Stomach (tissue), 9 donors: ENCODE data around the gene SLC15A3. TPM values are rescaled to one million over a fixed set of nuclear protein-coding genes. Genes with fewer than 3 reads are reported as not detected.

ENCODE experiments used
- DNase-seq, 2 donors: peaks; one replicate each; pipeline versions ENCODE4 v3.0.0 to v3.0.0-alpha.2; 2013 to 2019
- H3K27ac ChIP-seq, 5 donors: fragments of 200-600 bp in 4 of 5; sonication (generic) in 4 of 5; one replicate each; pipeline ENCODE4 v1.5.1; 2013 to 2019; ENCODE audit warnings: mild to moderate bottlenecking in 1 of 5, moderate library complexity in 1 of 5
- H3K27me3 ChIP-seq, 3 donors: fragments of 200-600 bp; sonication (generic); one replicate each; pipeline ENCODE4 v1.5.1; 2017 to 2019; ENCODE audit warnings: mixed run types in 1 of 3
- H3K36me3 ChIP-seq, 4 donors: fragments of 200-600 bp; sonication (generic); 1 replicate in 3 of 4; 2 replicates in 1 of 4; pipeline ENCODE4 v1.5.1; 2016 to 2019
- H3K4me1 ChIP-seq, 4 donors: fragments of 200-600 bp; sonication (generic); one replicate each; pipeline ENCODE4 v1.5.1; 2016 to 2019
- H3K4me3 ChIP-seq, 4 donors: fragments of 200-600 bp; sonication (generic) in 3 of 4; one replicate each; pipeline ENCODE4 v1.5.1; 2016 to 2019; ENCODE audit warnings: mild to moderate bottlenecking in 1 of 4
- H3K9me3 ChIP-seq, 4 donors: fragments of 200-600 bp; sonication (generic); one replicate each; pipeline ENCODE4 v1.5.1; 2016 to 2019
- CTCF ChIP-seq, 7 experiments: fragments of 450-650 bp in 4 of 7; fragments of 200-600 bp in 3 of 7; sonication (generic) in 3 of 7; IDR thresholded peaks; one replicate each; pipeline ENCODE4 v1.5.1; 2016 to 2019; ENCODE audit warnings: antibody characterized with exemption in 7 of 7, control low read depth in 2 of 7, mild to moderate bottlenecking in 1 of 7
- EP300 ChIP-seq: sonication (generic); formaldehyde crosslinking; IDR thresholded peaks from one replicate; pipeline ENCODE4 v1.6.1; 2017; ENCODE audit warnings: antibody characterized with exemption
- POLR2A ChIP-seq, 4 donors: fragments of 450-650 bp; IDR thresholded peaks; one replicate each; pipeline ENCODE4 v1.6.1; 2016; ENCODE audit warnings: antibody characterized with exemption in 4 of 4, control low read depth in 2 of 4, mild to moderate bottlenecking in 1 of 4, moderate library complexity in 1 of 4
- POLR2AphosphoS5 ChIP-seq, 3 donors: sonication (generic); formaldehyde crosslinking; IDR thresholded peaks; one replicate each; pipeline ENCODE4 v1.6.1; 2016; ENCODE audit warnings: antibody characterized with exemption in 3 of 3
- WGBS, 5 donors: extraction: QIAGEN DNeasy Blood & Tissue Kit in 3 of 5; methylation state at CpG; one replicate each; pipeline versions ENCODE4 v1.1.5 to v1.1.7; 2013 to 2018; 5-methylcytosine and 5-hydroxymethylcytosine counted together
- intact Hi-C: fragments of 100-400 bp; cut with DNase I; formaldehyde crosslinking; loops from one replicate; pipeline ENCODE4 v1.15.1; 2023; ENCODE audit warnings: low total_unique reads
- polyA plus RNA-seq, 3 donors: library from polyadenylated mRNA; stranded (reverse); fragments of 200-250 nt; gene quantifications; one replicate each; pipeline ENCODE4 v1.2.3, GENCODE V29; 2013
- total RNA-seq, 5 donors: library from RNA; depleted of rRNA; stranded (reverse); fragments of >200 nt; gene quantifications; one replicate each; pipeline versions ENCODE4 v1.1.0 to v1.2.3, GENCODE V29; 2014 to 2016
- donor health status: healthy with polysubstance abuse.
- donor health status: Bipolar disorder and iron deficiency.
- donor health status: healthy.

Gene SLC15A3
- total and polyA plus RNA-seq, 8 donors = 7.9 to 33.6 (median 20.7) TPM

GRCh38 chr11:60925868-60926267 is 26.1 kb downstream of the SLC15A3 start:
- H3K9me3 ChIP-seq = no peaks in the 10 kb centered on the region
- 29 to 64% (median 47%) methylated on average over 6 of the region's 6 CpGs for WGBS, 5 donors
- TF ChIP-seq POLR2A (IDR thresholded peaks at IDR 0.05) (no peak), POLR2AphosphoS5 (IDR thresholded peaks at IDR 0.05) (no peak), EP300 (no peak), CTCF (IDR thresholded peaks at IDR 0.05) (no peak)
- no peak overlapping the region for H3K27ac ChIP-seq
- H3K27me3 ChIP-seq = peaks cover 0 to 25% (median 14%) of the 10 kb centered on the region in 3 donors
- H3K36me3 ChIP-seq = peaks cover 22 to 52% (median 33%) of the 10 kb centered on the region in 4 donors
- peak overlapping the region in 1 of 4 donors; percentile 86 for H3K4me3 ChIP-seq
- intact Hi-C loops = no loop called here
- H3K4me1 ChIP-seq = peaks cover 18 to 50% (median 44%) of the 10 kb centered on the region in 4 donors
- no peak for DNase-seq

- Histone ChIP-seq H3K27ac (peak overlapping the region in 3 of 5 donors; percentile 70 to 74 (median 72)), H3K4me3 (peak overlapping the region; percentile 61 to 86 (median 72)), H3K27me3 (peaks cover 0 to 25% (median 14%) of the 10 kb centered on the region in 3 donors), H3K36me3 (peaks cover 29 to 52% (median 34%) of the 10 kb centered on the region in 4 donors), H3K9me3 (no peaks in the 10 kb centered on the region), H3K4me1 (peaks cover 18 to 51% (median 46%) of the 10 kb centered on the region in 4 donors)
- WGBS, 5 donors = 4 to 9% (median 4%) methylated on average over 11 to 35 of the region's 35 CpGs
- peak in 1 of 2 donors; percentile 52 for DNase-seq
- no peak for TF ChIP-seq CTCF (IDR thresholded peaks at IDR 0.05)
- no peak for TF ChIP-seq POLR2AphosphoS5 (IDR thresholded peaks at IDR 0.05)
- TF ChIP-seq POLR2A (IDR thresholded peaks at IDR 0.05) = no peak
- no peak for TF ChIP-seq EP300
- intact Hi-C loops = loop anchor here (5.0 kb wide), 1 partner anchor 197 kb away; no protein-coding TSS in a partner anchor
Observed at GRCh38 chr11:60924906-60925853, 26.8 kb downstream of the SLC15A3 start.

GRCh38 chr11:60924110-60924905 is 27.7 kb downstream of the SLC15A3 start, which contains the start of gene TMEM132A:
Gene TMEM132A, plus strand, starts transcription at chr11:60924460. Its CDS starts 174 bp downstream, at chr11:60924634.
- H3K4me3 ChIP-seq = peak within 1 kb of the TSS; percentile 61 to 86 (median 72)
- H3K36me3 ChIP-seq = peaks cover 33 to 52% (median 41%) of the 10 kb centered on the region in 4 donors
- DNase-seq = peak; percentile 82 to 91
- intact Hi-C loops = loop anchor here (5.0 kb wide), 1 partner anchor 198 kb away; no protein-coding TSS in a partner anchor
- TF ChIP-seq CTCF (IDR thresholded peaks at IDR 0.05) = no peak
- TF ChIP-seq POLR2A (IDR thresholded peaks at IDR 0.05) = no peak
- TF ChIP-seq POLR2AphosphoS5 (IDR thresholded peaks at IDR 0.05) = peak in 2 of 3 donors; percentile 50 to 70
- H3K27me3 ChIP-seq = peaks cover 0 to 25% (median 14%) of the 10 kb centered on the region in 3 donors
- peak within 1 kb of the TSS; percentile 13 to 74 (median 70) for H3K27ac ChIP-seq
- H3K4me1 ChIP-seq = peaks cover 18 to 60% (median 54%) of the 10 kb centered on the region in 4 donors
- H3K9me3 ChIP-seq = no peaks in the 10 kb centered on the region
- 0 to 3% (median 1%) methylated on average over 20 to 69 of the region's 69 CpGs for WGBS, 5 donors

DNA sequence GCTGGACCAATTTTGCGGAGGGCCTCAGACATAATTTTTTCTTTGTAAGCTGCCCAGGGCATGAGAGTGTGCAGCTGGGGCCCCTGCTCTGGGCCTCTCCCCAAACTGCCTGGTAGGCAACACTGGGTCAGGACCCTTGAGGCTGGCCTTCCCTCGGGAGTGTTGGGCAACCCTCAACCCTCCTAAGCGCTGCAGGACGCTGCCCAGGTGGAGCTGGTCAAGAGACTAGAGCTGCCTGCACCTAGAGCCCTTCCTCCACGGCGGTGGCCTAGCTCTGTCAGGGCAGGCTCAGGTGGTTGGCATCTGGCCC is 28.2 kb downstream of the SLC15A3 start:
- no peak for TF ChIP-seq EP300
- no peak for TF ChIP-seq POLR2AphosphoS5 (IDR thresholded peaks at IDR 0.05)
- no peak for TF ChIP-seq CTCF (IDR thresholded peaks at IDR 0.05)
- no peak for TF ChIP-seq POLR2A (IDR thresholded peaks at IDR 0.05)
- intact Hi-C loops = loop anchor here (5.0 kb wide), 1 partner anchor 199 kb away; no protein-coding TSS in a partner anchor
- Histone ChIP-seq H3K4me3 (peak overlapping the region; percentile 61 to 86 (median 72)), H3K27me3 (peaks cover 0 to 25% (median 14%) of the 10 kb centered on the region in 3 donors), H3K4me1 (peaks cover 18 to 65% (median 59%) of the 10 kb centered on the region in 4 donors), H3K27ac (peak overlapping the region in 4 of 5 donors; percentile 16 to 74 (median 71)), H3K36me3 (peaks cover 33 to 46% (median 41%) of the 10 kb centered on the region in 4 donors), H3K9me3 (no peaks in the 10 kb centered on the region)
- peak in 1 of 2 donors; percentile 33 for DNase-seq
- 27 to 49% (median 37%) methylated on average over 2 to 6 of the region's 6 CpGs for WGBS, 5 donors
